Activated CD4-positive, alpha-beta T cell treated with anti-CD3 and anti-CD28 coated beads, Interleukin-2, amount 10 ng/mL, durations not matched to agents 24 days and 14 days (primary cell): ENCODE measurements around the gene LPAR3. TPM values are rescaled to one million over a fixed set of nuclear protein-coding genes. Genes with fewer than 3 reads are reported as not detected.

Source experiments
- DNase-seq: peaks from one replicate; pipeline ENCODE4 v3.0.0; 2022
- H3K27ac Mint-ChIP-seq: one replicate; pipeline ENCODE4 v1.8.0; 2022; ENCODE audit warnings: mild to moderate bottlenecking, mixed read lengths
- H3K27me3 Mint-ChIP-seq: one replicate; pipeline ENCODE4 v1.8.0; 2022; ENCODE audit warnings: mixed read lengths
- H3K36me3 Mint-ChIP-seq: one replicate; pipeline ENCODE4 v1.8.0; 2022; ENCODE audit warnings: low read depth, mild to moderate bottlenecking, mixed read lengths
- H3K4me1 Mint-ChIP-seq: one replicate; pipeline ENCODE4 v1.8.0; 2021; ENCODE audit warnings: mixed read lengths
- H3K4me3 Mint-ChIP-seq: one replicate; pipeline ENCODE4 v1.8.0; 2022; ENCODE audit warnings: mild to moderate bottlenecking, moderate library complexity, mixed read lengths
- H3K9me3 Mint-ChIP-seq: one replicate; pipeline ENCODE4 v1.8.0; 2021; ENCODE audit warnings: mixed read lengths
- intact Hi-C: fragments of 100-400 bp; cut with micrococcal nuclease; formaldehyde crosslinking; loops from one replicate; pipeline ENCODE4 v1.15.1; 2023
- total RNA-seq: library from RNA; stranded (reverse); gene quantifications from 2 replicates; pipeline ENCODE4 v1.2.3, GENCODE V29; 2022

The LPAR3 gene
- total RNA-seq, 1 donor from 2014 or later, result 0.21 TPM

GRCh38 chr1:84763912-84764680, 128.9 kb downstream of the LPAR3 start:
- H3K9me3 Mint-ChIP-seq, result no peaks in the 10 kb centered on the region
- peaks cover 55% of the 10 kb centered on the region for H3K27me3 Mint-ChIP-seq
- H3K4me1 Mint-ChIP-seq, result peaks cover 2% of the 10 kb centered on the region
- DNase-seq, result no peak
- intact Hi-C loops, result no loop called here
- H3K4me3 Mint-ChIP-seq, result no peak overlapping the region
- H3K36me3 Mint-ChIP-seq, result no peaks in the 10 kb centered on the region
- no peak overlapping the region for H3K27ac Mint-ChIP-seq

- H3K9me3 Mint-ChIP-seq, result no peaks in the 10 kb centered on the region
- H3K27ac Mint-ChIP-seq, result no peak overlapping the region
- intact Hi-C loops, result no loop called here
- H3K4me1 Mint-ChIP-seq, result peaks cover 3% of the 10 kb centered on the region
- no peak overlapping the region for H3K4me3 Mint-ChIP-seq
- no peak for DNase-seq
- H3K36me3 Mint-ChIP-seq, result no peaks in the 10 kb centered on the region
- peaks cover 45% of the 10 kb centered on the region for H3K27me3 Mint-ChIP-seq
Observed at GRCh38 chr1:84762664-84763063, 130.3 kb downstream of the LPAR3 start.

Other genes with a start within 250 kb of the LPAR3 start
- 10.0 and 11.8 TPM in 2 replicates for gene SSX2IP, start 202.7 kb downstream of the LPAR3 start, total RNA-seq
- gene MCOLN2, start 103.9 kb upstream of the LPAR3 start, total RNA-seq, result 92.3 and 95.6 TPM in 2 replicates
- 0.51 and 0.66 TPM in 2 replicates for gene MCOLN3, start 155.3 kb upstream of the LPAR3 start, total RNA-seq